ENCODE data around the gene TPK1. TPM values are rescaled to one million over a fixed set of nuclear protein-coding genes. Genes with fewer than 3 reads are reported as not detected.
"Not testable (repeated sequence)": the region's sequence is repeated elsewhere in the genome, so short reads cannot be mapped to it uniquely, and the experiment has no call there.

Gene TPK1
- total RNA-seq, 4 donors from 2014 or later, result 4.5 to 11.8 (median 8.0) TPM

- ATAC-seq (ENCODE audit: low FRiP score) (no peak), DNase-seq (ENCODE audit: low spot score) (no peak)
- no peak for TF ChIP-seq CTCF (IDR thresholded peaks at IDR 0.05)
Measured at GRCh38 chr7:144814299-144814698, 21.6 kb downstream of the TPK1 start.

DNA sequence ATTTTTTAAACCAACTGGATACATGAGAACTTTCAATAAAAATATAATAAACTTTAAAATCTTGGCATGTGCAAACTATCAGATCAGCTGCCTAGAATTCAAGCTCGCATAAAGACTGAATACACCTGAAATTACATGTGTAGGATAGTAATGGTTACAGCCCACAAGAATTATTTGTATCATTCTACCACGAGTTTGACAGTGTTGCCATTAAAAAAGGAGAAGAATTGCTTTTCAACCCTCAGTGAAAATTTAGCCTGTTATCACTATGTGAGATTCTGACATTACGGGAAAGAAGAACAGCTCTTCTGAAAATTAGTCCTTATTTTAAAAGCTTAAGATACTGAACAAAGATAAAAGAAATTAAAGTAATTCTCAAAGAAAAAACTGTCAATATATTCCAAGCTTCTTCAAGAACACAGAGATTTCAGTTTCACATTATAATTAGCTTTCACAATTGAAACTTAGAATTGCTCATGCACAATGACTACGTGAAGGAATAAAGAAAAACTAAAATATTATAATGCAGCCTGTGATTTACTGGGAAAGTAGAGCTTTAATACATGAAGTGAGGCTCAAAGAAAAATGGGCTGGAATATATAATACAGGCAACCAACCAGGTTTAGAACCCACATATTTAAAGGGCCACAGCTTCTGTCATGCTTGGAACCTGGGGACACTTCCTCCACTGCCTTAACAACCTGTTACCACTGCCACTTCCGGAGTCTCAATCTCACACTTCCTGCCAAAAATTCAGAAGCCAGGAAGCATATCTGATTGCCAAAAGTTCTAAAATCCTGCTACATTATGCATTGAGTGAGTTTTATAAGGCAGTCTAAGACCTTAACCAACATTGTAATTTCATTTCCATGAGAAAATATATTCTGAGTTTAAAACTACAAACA is 23.2 kb downstream of the TPK1 start:
- DNase-seq (ENCODE audit: low spot score) (no peak), ATAC-seq (ENCODE audit: low FRiP score) (no peak)
- TF ChIP-seq CTCF (IDR thresholded peaks at IDR 0.05), result no peak

DNA sequence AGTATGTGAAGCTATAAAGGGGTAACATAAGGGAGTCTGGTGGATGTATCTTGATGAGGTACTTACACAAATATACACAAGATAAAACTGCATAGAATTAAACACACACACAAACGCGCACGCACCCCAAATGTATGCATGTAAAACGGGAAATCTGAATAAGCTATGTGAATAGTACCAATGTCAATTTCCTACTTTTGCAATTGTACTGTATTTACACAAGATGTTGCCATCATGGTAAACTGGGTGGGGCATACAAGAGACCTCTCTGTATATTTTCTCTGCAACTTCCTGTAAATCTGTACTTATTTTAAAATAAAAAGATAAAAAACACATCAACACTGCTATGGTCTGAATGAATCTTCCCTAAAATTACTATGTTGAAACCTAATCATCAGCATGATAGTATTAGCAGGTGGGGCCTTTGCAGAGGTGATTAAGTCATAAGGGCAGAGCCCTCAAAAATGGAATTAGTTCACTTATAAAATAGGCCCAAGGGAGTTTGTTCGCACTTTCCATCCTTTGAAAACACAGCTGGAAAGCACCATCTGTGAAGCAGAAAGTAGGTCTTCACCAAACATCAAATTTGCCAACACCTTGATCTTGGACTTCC is 30.1 kb downstream of the TPK1 start:
- DNase-seq (ENCODE audit: low spot score) (no peak), ATAC-seq (ENCODE audit: low FRiP score) (no peak)

DNA sequence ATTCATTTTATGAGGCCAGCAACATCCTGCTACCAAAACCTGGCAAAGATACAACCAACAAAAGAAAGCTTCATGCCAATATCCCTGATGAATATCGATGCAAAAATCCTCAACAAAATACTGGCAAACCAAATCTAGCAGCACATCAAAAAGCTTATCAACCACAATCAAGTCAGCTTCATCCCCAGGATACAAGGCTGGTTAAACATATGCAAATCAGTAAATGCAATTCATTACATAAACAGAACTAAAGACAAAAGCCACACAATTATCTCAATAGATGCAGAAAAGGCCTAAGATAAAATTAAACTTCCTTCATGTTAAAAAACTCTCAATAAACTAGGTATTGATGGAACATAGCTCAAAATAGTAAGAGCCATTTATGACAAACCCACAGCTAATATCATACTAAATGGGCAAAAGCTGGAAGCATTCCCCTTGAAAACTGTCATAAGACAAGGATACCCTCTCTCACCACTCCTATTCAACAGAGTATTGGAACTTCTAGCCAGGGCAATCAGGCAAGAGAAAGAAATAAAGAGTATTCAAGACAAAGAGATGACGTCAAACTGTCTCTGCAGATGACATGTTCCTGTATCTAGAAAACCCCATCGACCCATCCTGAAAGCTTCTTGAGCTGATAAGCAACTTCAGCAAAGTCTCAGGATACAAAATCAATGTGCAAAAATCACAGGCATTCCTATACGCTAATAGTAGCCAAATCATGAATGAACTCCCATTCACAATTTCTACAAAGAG is 35.0 kb downstream of the TPK1 start:
- not testable (repeated sequence) for DNase-seq (ENCODE audit: low spot score); ATAC-seq (ENCODE audit: low FRiP score)

More for the DNA sequence above, 30.1 kb downstream of the TPK1 start:
- TF ChIP-seq CTCF (IDR thresholded peaks at IDR 0.05), result no peak

DNA sequence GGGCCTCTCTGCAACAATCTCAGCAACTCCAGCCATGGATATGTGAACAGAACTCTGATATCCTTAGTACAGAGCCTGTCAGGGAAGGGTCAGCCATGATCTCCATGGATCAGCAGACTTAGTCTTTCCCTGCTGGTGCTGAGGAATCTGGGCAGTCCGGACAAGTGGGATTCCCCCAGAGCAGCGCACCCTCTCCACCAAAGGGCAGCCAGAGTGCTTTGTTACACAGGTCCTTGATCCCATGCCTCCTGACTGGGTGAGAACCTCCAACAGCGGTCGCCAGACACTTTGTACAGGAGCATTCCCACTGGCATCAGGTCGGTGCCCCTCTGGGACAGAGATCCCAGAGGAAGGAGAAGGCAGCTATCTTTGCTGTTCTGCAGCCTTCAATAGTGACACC is 38.9 kb downstream of the TPK1 start:
- DNase-seq (ENCODE audit: low spot score) (no peak), ATAC-seq (ENCODE audit: low FRiP score) (no peak)
- TF ChIP-seq CTCF (IDR thresholded peaks at IDR 0.05), result no peak

- DNase-seq (ENCODE audit: low spot score), result no peak
Measured at GRCh38 chr7:144792050-144792449, 43.8 kb downstream of the TPK1 start.

More at GRCh38 chr7:144792050-144792449, 43.8 kb downstream of the TPK1 start:
- ATAC-seq (ENCODE audit: low FRiP score), result no peak
- TF ChIP-seq CTCF (IDR thresholded peaks at IDR 0.05), result no peak

Measured in omental fat pad (tissue), 4 donors.